IMR-90 (cell line): ENCODE measurements around the gene C17orf50. TPM values are rescaled to one million over a fixed set of nuclear protein-coding genes. Genes with fewer than 3 reads are reported as not detected.
A peak's percentile ranks its signal among the peaks of the same experiment; 100 is the strongest.

Experiments used
- ATAC-seq: fragments of 200-7000 bp; cut with Tn5 transposase; 2 replicates; pipeline ENCODE4 v1.9.1; 2020; ENCODE audit warnings: low read depth, mild to moderate bottlenecking, moderate library complexity
- BruUV-seq: library from RNA; stranded (reverse); fragments of 400-500 nt; replicated peaks from 2 replicates; lab custom pipeline; 2021; lab: Mats Ljungman, UMichigan
- CTCF ChIA-PET: fragments of 300-600 bp; formaldehyde crosslinking; extraction: SDS; loops from one replicate; lab custom pipeline; 2021; ENCODE audit warnings: antibody characterized with exemption; lab: Yijun Ruan, JAX
- POLR2A ChIA-PET: fragments of 300-600 bp; sonication (Branson Sonifier 250); formaldehyde crosslinking; loops from one replicate; lab custom pipeline; 2022; ENCODE audit warnings: antibody characterized with exemption; ENCODE audit not compliant: unreplicated experiment; lab: Charles Lee
- DNase-seq: peaks from one replicate; pipeline ENCODE4 v3.0.0; 2013
- H2AFZ ChIP-seq: replicated peaks from 2 replicates; pipeline ENCODE3; 2013; ENCODE audit warnings: low read length, mild to moderate bottlenecking; ENCODE audit not compliant: poor library complexity
- H2AK5ac ChIP-seq: 2 replicates; pipeline ENCODE4 v1.6.1; 2013; ENCODE audit warnings: low read depth, low read length, inconsistent platforms
- H2AK9ac ChIP-seq: replicated peaks from 2 replicates; pipeline ENCODE3; 2013; ENCODE audit warnings: mild to moderate bottlenecking, low read depth, low read length, moderate library complexity; ENCODE audit not compliant: poor library complexity
- H2BK120ac ChIP-seq: 2 replicates; pipeline ENCODE4 v1.6.1; 2013; ENCODE audit warnings: low read depth, low read length, inconsistent platforms
- H2BK15ac ChIP-seq: 3 replicates; pipeline ENCODE4 v1.6.1; 2013; ENCODE audit warnings: low read depth, low read length, inconsistent platforms
- H2BK20ac ChIP-seq: 2 replicates; pipeline ENCODE4 v1.6.1; 2013; ENCODE audit warnings: low read depth, mild to moderate bottlenecking, inconsistent platforms, low read length, moderate library complexity
- H2BK5ac ChIP-seq: 2 replicates; pipeline ENCODE4 v1.6.1; 2013; ENCODE audit warnings: mild to moderate bottlenecking, low read depth, low read length, inconsistent platforms; ENCODE audit not compliant: poor library complexity, severe bottlenecking
- H3K14ac ChIP-seq: replicated peaks from 2 replicates; pipeline ENCODE4 v1.6.1; 2013; ENCODE audit warnings: low read depth, low read length, inconsistent platforms
- H3K18ac ChIP-seq: 2 replicates; pipeline ENCODE4 v1.6.1; 2013; ENCODE audit warnings: low read depth, low read length, control low read depth
- H3K23ac ChIP-seq: 2 replicates; pipeline ENCODE4 v1.6.1; 2013; ENCODE audit warnings: low read depth, low read length, inconsistent platforms
- H3K27ac ChIP-seq: 2 replicates; pipeline ENCODE4 v1.5.1; 2013; ENCODE audit warnings: mild to moderate bottlenecking, control low read depth, low read length; ENCODE audit not compliant: insufficient read depth
- H3K27me3 ChIP-seq: 2 replicates; pipeline ENCODE4 v1.6.1; 2013; ENCODE audit warnings: low read length; ENCODE audit not compliant: control insufficient read depth, insufficient read depth
- H3K36me3 ChIP-seq: 2 replicates; pipeline ENCODE4 v1.6.1; 2013; ENCODE audit warnings: low read length, mixed read lengths; ENCODE audit not compliant: control insufficient read depth, insufficient read depth
- H3K4ac ChIP-seq: 2 replicates; pipeline ENCODE4 v1.6.1; 2013; ENCODE audit warnings: low read depth, low read length, inconsistent platforms
- H3K4me1 ChIP-seq: 2 replicates; pipeline ENCODE4 v1.6.1; 2013; ENCODE audit warnings: low read length, mixed read lengths; ENCODE audit not compliant: control insufficient read depth, insufficient read depth
- H3K4me2 ChIP-seq: 2 replicates; pipeline ENCODE4 v1.6.1; 2013; ENCODE audit warnings: low read depth, mild to moderate bottlenecking, control low read depth, low read length, moderate library complexity
- H3K4me3 ChIP-seq: 2 replicates; pipeline ENCODE4 v1.5.1; 2013; ENCODE audit warnings: low read depth, mild to moderate bottlenecking, control low read depth, low read length, moderate library complexity; ENCODE audit not compliant: insufficient read depth
- H3K56ac ChIP-seq: 2 replicates; pipeline ENCODE4 v1.6.1; 2013; ENCODE audit warnings: low read length, inconsistent platforms; ENCODE audit not compliant: insufficient read depth; ENCODE audit errors: extremely low read depth
- H3K79me1 ChIP-seq, 2 experiments: 2 replicates each; pipeline ENCODE4 v1.6.1; 2013; ENCODE audit warnings: low read length in 2 of 2, inconsistent platforms in 1 of 2, low read depth in 1 of 2
- H3K9ac ChIP-seq: 2 replicates; pipeline ENCODE4 v1.6.1; 2013; ENCODE audit warnings: low read depth, low read length, control low read depth
- H3K9me1 ChIP-seq: 2 replicates; pipeline ENCODE4 v1.6.1; 2013; ENCODE audit warnings: low read length, inconsistent platforms; ENCODE audit not compliant: insufficient read depth
- H3K9me3 ChIP-seq: 2 replicates; pipeline ENCODE4 v1.6.1; 2013; ENCODE audit warnings: low read length; ENCODE audit not compliant: control insufficient read depth, insufficient read depth
- H4K20me1 ChIP-seq: 2 replicates; pipeline ENCODE4 v1.6.1; 2013; ENCODE audit warnings: low read length, inconsistent platforms; ENCODE audit not compliant: insufficient read depth
- H4K5ac ChIP-seq: 2 replicates; pipeline ENCODE4 v1.6.1; 2013; ENCODE audit warnings: mild to moderate bottlenecking, low read depth, low read length, control low read depth
- H4K8ac ChIP-seq, 2 experiments: 2 replicates each; pipeline ENCODE4 v1.6.1; 2013; ENCODE audit warnings: low read depth in 2 of 2, low read length in 2 of 2, control low read depth in 1 of 2, inconsistent platforms in 1 of 2
- H4K91ac ChIP-seq: 2 replicates; pipeline ENCODE4 v1.6.1; 2013; ENCODE audit warnings: low read depth, low read length, inconsistent platforms; ENCODE audit not compliant: insufficient read depth
- BHLHE40 ChIP-seq: fragments of 150-350 bp; IDR thresholded peaks from 2 replicates; pipeline ENCODE4 v1.6.1; 2016; ENCODE audit warnings: mild to moderate bottlenecking, low read depth, low read length
- CEBPB ChIP-seq: IDR thresholded peaks from 2 replicates; pipeline ENCODE4 v1.6.1; 2012; ENCODE audit warnings: low read depth, low read length, improper control_type of control experiment
- CHD1 ChIP-seq: IDR thresholded peaks from 2 replicates; pipeline ENCODE4 v1.6.1; 2012; ENCODE audit warnings: low read depth, low read length, improper control_type of control experiment
- ELK1 ChIP-seq: fragments of 150-350 bp; IDR thresholded peaks from 2 replicates; pipeline ENCODE4 v1.6.1; 2016; ENCODE audit warnings: low read depth, mild to moderate bottlenecking, low read length, moderate library complexity, borderline replicate concordance
- MAFK ChIP-seq: IDR thresholded peaks from 2 replicates; pipeline ENCODE4 v1.6.1; 2012; ENCODE audit warnings: low read depth, low read length, improper control_type of control experiment
- NFE2L2 ChIP-seq: fragments of 150-350 bp; IDR thresholded peaks from 2 replicates; pipeline ENCODE4 v1.6.1; 2016; ENCODE audit warnings: low read depth, mild to moderate bottlenecking, low read length
- RAD21 ChIP-seq: IDR thresholded peaks from 2 replicates; pipeline ENCODE4 v1.6.1; 2012; ENCODE audit warnings: low read length, improper control_type of control experiment
- RCOR1 ChIP-seq: IDR thresholded peaks from 2 replicates; pipeline ENCODE4 v1.6.1; 2012; ENCODE audit warnings: mild to moderate bottlenecking, low read length, improper control_type of control experiment; ENCODE audit not compliant: insufficient replicate concordance
- RFX5 ChIP-seq: IDR thresholded peaks from 2 replicates; pipeline ENCODE4 v1.8.0; 2012; ENCODE audit warnings: low read depth, mild to moderate bottlenecking, low read length, moderate library complexity
- SMC3 ChIP-seq: fragments of 150-350 bp; IDR thresholded peaks from 2 replicates; pipeline ENCODE4 v1.6.1; 2016; ENCODE audit warnings: low read depth, mild to moderate bottlenecking, antibody characterized with exemption, low read length, moderate library complexity
- WGBS, 2 experiments: methylation state at CpG; one replicate each; pipeline versions ENCODE4 v1.1.5 to v1.1.7; 2013; ENCODE audit warnings: missing lambda C conversion rate in 2 of 2; ENCODE audit not compliant: insufficient read length in 1 of 2; ENCODE audit errors: extremely low coverage in 2 of 2; 5-methylcytosine and 5-hydroxymethylcytosine counted together
- dilution Hi-C: fragments of 300-500 bp; cut with HindIII; formaldehyde crosslinking; loops from one replicate; pipeline ENCODE4 v1.14.3; 2018; ENCODE audit warnings: low sequenced_read_pairs; ENCODE audit not compliant: unreplicated experiment
- in situ Hi-C: fragments of 300-500 bp; cut with MboI; formaldehyde crosslinking; loops from 3 replicates; pipeline ENCODE4 v1.14.3; 2019; ENCODE audit warnings: low sequenced_read_pairs, inconsistent platforms, mixed read lengths
- intact Hi-C: fragments of 100-400 bp; cut with micrococcal nuclease; formaldehyde crosslinking; loops from 2 replicates; pipeline ENCODE4 v1.10.0; 2022
- polyA plus RNA-seq, 3 experiments: library from polyadenylated mRNA; depleted of rRNA; stranded (reverse); fragments of >200 nt; gene quantifications; 2 replicates each; pipeline ENCODE4 v1.2.3, GENCODE V29; 2012; ENCODE audit warnings: low replicate concordance in 1 of 3
- total RNA-seq: library from RNA; depleted of rRNA; stranded (reverse); fragments of >200 nt; gene quantifications from 2 replicates; pipeline ENCODE4 v1.2.3, GENCODE V29; 2012

The C17orf50 gene
- total and polyA plus RNA-seq, 2 of the 4 experiments (the other 2 are of a cell fraction): not detected

- peak overlapping the region; percentile 90 for H3K4me2 ChIP-seq
- H2BK5ac ChIP-seq: no peak overlapping the region
- peak overlapping the region; percentile 73 for H2AFZ ChIP-seq
- dilution Hi-C loops: no loop called here
- H2AK5ac ChIP-seq: 0 out of 2 replicates have a peak overlapping the region, but pooled peaks have one; percentile 2
- no peaks in the 10 kb centered on the region for H3K27me3 ChIP-seq
- H3K23ac ChIP-seq: no peak overlapping the region
- ChIA-PET CTCF (interaction anchor here (0.6 kb wide), 2 partner anchors 42 to 119 kb away, joined by 3 read pairs; no protein-coding TSS in a partner anchor), POLR2A (no interaction called here)
- in situ Hi-C loops: loop anchor here (25.0 kb wide), 1 partner anchor 370 kb away; the partner anchor contains the start of gene SLFN11
- ATAC-seq (peak; percentile 52), DNase-seq (no peak)
- H3K9ac ChIP-seq: peak overlapping the region; percentile 69
- peaks cover 4% of the 10 kb centered on the region for H3K4me1 ChIP-seq
- no peak overlapping the region for H2BK20ac ChIP-seq
- peak overlapping the region; percentile 35 for H2AK9ac ChIP-seq
- H3K79me1 ChIP-seq: peaks cover 0 to 10% of the 10 kb centered on the region in 2 experiments; a peak in 2 of 4 replicates
- no peak overlapping the region for H4K5ac ChIP-seq
- H4K20me1 ChIP-seq: 0 out of 2 replicates have a peak, but pooled peaks cover 3% of the 10 kb centered on the region
- H4K91ac ChIP-seq: no peak overlapping the region
- intact Hi-C loops: no loop called here
- no peak overlapping the region for H4K8ac ChIP-seq
- peak overlapping the region; percentile 58 for H3K4me3 ChIP-seq
- no peak overlapping the region for H3K56ac ChIP-seq
- H2BK120ac ChIP-seq: no peak overlapping the region
- no peak overlapping the region for H3K18ac ChIP-seq
- no TSS peak for BruUV-seq
- no peak overlapping the region for H3K4ac ChIP-seq
- no peaks in the 10 kb centered on the region for H3K36me3 ChIP-seq
- WGBS, 2 experiments: 10% methylated on average over 11 of the region's 47 CpGs; no CpG with 5 or more reads in 1 of the 2 experiments
- no peak overlapping the region for H3K27ac ChIP-seq
- H3K9me1 ChIP-seq: peaks cover 4% of the 10 kb centered on the region; the same call in 1 of the 2 replicates
- H3K14ac ChIP-seq: no peak overlapping the region; the same call in 1 of the 2 replicates
- TF ChIP-seq ELK1 (no peak), MAFK (no peak), NFE2L2 (no peak), SMC3 (no peak), CHD1 (no peak), RFX5 (no peak), RAD21 (no peak), RCOR1 (no peak), CEBPB (no peak), BHLHE40 (no peak)
- H3K9me3 ChIP-seq: no peaks in the 10 kb centered on the region
- H2BK15ac ChIP-seq: no peak overlapping the region
Measured at GRCh38 chr17:35731917-35732805, 28.5 kb upstream of the C17orf50 start.
